HG02571 (cell line): ENCODE measurements around the gene ZC3H14.
"Not testable (repeated sequence)": the region's sequence is repeated elsewhere in the genome, so short reads cannot be mapped to it uniquely, and the experiment has no call there.

Experiments used
- ATAC-seq: cut with Tn5 transposase; IDR thresholded peaks from one replicate; pipeline ENCODE4 v1.9.1; 2021; ENCODE audit warnings: mild to moderate bottlenecking, moderate library complexity; ENCODE audit not compliant: unreplicated experiment

Gene ZC3H14, protein sequence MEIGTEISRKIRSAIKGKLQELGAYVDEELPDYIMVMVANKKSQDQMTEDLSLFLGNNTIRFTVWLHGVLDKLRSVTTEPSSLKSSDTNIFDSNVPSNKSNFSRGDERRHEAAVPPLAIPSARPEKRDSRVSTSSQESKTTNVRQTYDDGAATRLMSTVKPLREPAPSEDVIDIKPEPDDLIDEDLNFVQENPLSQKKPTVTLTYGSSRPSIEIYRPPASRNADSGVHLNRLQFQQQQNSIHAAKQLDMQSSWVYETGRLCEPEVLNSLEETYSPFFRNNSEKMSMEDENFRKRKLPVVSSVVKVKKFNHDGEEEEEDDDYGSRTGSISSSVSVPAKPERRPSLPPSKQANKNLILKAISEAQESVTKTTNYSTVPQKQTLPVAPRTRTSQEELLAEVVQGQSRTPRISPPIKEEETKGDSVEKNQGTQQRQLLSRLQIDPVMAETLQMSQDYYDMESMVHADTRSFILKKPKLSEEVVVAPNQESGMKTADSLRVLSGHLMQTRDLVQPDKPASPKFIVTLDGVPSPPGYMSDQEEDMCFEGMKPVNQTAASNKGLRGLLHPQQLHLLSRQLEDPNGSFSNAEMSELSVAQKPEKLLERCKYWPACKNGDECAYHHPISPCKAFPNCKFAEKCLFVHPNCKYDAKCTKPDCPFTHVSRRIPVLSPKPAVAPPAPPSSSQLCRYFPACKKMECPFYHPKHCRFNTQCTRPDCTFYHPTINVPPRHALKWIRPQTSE

DNA sequence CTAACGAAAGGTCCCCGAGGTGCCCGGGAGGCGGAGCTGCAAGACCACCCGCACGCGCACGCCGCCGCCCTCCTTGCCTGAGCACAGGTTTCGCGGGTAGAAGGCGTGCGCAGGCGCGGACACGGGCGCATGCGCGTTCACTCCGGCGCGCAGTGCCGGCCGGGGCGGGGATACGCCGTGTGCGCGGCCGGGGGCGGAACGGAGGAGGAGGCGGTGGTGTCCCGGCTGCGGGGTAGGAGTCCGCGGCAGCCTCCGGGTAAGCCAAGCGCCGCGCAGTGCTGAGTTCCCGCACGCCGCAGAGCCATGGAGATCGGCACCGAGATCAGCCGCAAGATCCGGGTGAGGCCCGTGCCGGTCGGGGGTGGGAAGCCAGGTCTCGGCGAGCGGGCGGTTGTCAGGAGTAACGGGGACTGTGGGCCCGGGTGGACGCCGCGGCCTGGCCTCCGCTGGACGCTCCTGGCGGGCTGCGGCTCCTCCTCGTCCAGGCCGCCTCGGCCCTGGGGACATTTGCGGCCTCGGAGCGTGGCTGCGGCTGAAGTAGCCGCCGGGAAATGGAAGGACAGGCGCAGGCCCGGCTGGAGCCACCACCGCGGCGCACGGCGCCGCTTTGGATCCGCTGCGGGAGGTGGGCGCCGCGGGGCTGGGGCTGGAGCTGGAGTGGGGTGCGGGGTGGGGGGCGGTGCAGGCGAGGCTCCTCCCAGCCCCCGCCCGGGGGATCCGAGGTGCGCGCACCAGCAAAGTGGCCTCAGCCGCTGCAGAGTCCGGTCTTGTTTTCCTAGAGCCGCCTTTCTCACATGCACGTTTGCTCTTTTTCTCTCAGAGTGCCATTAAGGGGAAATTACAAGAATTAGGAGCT lies at the start of gene ZC3H14:
Gene ZC3H14 (plus strand): TSS at position 207 of the 856 bp plus-strand sequence. CDS start 97 bp downstream, at position 304.
- ATAC-seq = peak; percentile 95

DNA sequence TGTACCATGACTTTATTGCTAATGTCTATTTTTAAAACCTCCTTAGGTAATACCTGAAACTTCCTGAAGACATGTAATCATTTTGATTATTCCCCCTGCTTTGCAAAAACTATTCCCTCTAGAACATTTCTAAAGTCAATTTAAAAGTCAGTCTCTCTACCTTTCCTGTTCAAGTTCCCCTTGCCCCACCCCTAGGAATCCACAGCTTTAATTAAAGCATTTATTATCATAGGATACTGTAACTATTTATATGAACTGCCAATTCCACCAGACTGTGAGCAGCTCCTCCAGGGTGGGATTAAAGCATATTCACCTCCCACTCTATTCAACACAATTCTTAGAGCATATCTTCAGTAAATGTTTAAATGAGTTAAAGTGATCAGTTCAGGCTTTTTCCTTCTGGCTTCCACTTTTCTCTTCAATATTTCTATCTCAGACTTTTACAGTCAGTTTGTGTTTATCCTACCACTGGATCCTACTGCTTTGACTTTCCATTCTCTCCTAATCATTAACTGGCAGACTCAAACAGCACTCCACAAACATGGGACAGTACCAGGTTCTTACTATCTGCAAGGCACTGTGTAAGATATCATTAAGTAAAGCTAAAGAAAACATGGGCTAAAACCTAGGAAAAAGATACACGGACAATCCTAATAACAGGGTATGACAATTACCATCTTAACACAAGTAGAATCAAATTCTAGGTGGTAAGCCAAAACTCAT lies 47.2 kb upstream of the ZC3H14 start:
- no peak for ATAC-seq

DNA sequence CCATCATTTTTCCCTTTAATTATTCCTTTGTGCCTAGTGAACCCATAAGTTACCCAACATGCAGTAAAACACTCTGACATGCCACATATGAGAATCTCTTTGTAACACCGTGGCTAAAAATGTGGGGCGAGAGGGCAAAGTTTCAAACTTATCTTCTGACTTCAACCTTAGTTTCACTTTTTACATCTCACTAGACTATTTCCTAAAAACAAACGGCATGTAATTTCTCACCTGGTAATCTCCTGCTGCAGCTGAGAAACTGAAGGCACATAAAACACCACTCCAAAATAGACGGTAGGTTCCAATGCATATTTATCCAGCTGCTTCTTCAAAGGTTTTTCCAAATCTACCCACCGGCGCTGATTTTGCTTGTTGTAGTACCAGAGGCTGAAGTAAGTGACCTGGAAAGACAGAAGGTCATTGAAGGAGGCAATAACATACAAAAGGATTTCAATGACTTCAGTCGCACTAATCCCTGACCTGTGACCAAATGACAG lies 45.9 kb upstream of the ZC3H14 start:
- no peak for ATAC-seq

DNA sequence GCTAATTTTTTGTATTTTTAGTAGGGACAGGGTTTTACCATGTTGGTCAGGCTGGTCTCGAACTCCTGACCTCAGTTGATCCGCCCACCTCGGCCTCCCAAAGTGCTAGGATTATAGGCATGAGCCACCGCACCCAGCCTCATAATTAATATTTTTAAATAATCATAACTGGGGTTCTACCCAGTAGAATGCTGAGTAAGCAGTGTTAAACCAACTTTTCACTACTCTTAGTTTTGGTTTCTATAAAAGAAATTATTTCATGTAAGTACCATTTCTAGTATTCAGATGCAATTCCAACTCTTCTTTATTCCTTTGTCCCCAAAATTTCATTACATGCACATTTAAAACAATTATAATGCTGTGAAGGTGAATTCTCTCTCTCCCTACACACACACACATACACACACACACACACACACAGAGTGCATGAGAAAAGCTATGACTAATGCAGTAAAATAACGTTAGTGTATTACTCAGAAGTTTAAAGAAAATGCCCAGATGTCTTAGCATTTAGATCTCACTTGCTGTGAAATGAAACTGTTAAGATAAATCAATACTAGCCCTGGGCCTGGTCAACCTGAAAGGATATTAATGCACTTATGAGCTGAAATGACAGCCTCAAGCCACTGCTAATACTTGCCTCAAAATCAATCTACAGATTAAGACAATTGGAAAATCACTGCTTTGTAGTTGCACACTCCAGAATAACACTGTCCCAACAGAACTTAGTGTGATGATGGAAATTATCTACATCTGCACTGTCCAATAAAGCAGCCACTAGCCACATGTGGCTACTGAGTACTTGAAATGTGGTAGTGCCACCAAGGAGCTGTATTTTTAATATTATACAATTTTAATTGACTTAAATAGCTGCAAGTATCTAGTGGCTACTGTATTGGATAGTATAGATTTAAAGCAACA lies 44.0 kb upstream of the ZC3H14 start:
- ATAC-seq = no peak

DNA sequence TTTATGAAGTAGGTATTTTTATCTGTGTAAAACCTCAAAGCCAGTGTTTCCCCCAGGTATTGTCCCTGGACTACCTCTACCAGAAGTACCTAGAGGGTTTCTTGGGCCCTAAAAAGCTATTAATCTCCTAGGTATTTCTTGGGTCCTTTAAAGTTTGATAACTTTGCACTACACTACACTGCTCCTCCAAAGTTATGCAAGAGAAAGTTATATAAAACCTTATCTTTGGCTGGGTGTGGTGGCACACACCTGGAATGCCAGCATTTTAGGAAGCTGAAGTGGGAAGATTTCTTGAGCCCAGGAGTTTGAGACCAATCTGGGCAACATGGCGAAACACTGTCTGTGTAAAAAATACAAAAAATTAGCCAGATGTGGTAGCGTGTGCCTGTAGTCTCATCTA lies 42.9 kb upstream of the ZC3H14 start:
- ATAC-seq = no peak

DNA sequence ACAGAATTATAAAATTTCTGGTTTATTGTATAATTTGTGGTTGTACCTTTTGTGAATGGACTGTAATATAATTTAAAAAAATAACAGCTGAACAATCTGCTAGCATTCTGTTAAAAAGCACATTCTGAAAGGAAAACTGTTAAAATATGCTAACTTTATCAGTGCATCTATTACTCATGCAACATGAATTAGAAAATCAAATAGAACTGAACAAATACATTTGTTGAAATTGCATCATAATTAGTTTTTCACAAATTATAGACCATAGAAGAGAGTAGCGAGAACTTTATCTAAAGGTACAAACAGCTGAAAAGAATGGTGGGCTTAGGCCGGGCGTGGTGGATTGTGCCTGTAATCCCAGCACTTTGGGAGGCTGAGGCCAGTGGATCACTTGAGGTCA lies 41.0 kb upstream of the ZC3H14 start:
- ATAC-seq = no peak

DNA sequence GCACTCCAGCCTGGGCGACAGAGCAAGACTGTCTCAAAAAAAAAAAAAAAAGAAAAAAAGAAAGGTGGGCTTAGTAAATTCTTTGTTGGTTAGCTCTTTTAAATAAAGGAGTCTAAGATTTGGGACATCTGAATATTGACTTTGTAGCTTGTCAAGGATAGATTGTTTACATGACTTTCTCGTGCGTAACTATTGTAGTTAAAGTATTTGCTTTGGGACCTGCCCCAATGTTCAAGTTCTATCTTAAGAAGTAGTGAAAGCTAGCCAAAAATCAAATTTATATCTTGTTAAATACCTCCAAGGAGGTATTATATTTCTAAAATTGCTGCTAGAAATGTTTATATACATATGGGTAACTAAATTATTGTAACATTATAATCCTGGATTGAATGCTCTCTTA lies 40.4 kb upstream of the ZC3H14 start:
- no peak for ATAC-seq

DNA sequence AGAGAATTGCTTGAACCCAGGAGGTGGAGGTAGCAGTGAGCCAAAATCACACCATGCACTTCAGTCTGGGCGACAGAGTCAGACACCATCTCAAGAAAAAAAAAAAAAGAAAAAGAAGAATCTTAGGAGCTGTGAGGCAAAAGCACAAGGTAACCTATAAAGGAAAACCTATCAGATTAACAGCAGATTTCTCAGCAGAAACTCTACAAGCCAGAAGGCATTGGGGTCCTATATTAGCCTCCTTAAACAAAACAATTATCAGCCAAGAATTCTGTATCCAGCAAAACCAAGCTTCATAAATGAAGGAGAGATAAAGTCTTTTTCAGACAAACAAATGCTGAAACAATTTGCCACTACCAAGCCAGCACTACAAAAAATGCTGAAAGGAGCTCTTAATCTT lies 32.9 kb upstream of the ZC3H14 start:
- not testable (repeated sequence) for ATAC-seq

DNA sequence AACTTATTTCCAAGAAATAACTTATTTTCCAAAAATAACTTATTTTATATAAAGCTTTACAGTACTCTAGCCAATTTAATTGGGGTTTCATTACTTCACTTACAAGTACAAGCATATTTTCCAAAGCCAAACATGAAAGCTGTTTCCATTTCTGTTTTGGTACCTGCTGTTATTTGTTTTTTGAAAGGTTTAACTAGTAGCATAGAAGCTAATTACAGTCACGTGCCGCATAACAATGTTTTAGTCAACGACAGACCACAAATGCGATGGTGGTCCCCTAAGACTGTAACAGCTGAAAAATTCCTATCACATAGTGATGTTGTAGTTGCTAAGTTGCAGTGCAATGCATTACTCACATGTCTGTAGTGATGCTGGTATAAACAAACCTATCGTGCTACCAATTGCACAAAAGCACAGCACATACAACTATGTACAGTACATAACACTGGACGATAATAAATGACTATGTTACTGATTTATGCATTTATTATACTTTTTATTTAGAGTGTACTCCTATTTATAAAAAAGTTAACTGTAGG lies 29.7 kb upstream of the ZC3H14 start:
- no peak for ATAC-seq

DNA sequence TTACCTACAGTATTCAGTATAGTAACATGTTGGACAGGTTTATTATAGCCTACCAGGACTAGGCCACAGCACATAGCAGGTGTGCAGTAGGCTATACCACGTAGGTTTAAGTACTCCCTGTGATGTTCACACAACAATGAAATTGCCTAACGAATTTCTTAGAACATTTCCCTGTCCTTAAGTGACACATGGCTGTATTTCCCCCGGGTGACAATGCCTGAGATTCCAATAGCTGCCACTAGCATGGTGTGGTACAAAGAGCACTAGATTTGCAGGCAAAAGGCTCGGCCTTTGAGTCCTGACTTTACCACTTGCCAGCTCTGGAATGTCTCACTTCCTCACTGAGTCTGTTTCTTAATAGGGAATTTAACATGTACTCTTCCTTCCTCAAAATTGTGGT lies 27.7 kb upstream of the ZC3H14 start:
- no peak for ATAC-seq

DNA sequence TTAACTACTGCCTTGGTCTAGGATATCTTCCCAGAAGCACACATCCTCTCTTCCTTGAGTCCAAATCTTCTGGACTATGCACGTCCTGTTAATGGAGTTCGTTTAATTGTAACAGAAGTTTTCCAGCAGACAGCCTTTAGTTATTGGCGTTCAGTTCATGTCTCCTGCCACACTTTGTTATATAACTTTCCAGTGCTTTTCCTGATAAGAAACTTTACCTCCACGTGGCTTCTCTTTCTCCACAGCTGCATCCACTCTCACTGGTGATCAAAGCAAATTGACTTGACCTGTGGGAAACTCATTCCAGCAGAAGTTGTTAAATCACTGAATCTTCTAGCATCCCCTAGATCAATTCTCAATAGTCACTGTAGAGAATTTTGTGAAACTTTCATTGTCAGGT lies 27.0 kb upstream of the ZC3H14 start:
- ATAC-seq = no peak

DNA sequence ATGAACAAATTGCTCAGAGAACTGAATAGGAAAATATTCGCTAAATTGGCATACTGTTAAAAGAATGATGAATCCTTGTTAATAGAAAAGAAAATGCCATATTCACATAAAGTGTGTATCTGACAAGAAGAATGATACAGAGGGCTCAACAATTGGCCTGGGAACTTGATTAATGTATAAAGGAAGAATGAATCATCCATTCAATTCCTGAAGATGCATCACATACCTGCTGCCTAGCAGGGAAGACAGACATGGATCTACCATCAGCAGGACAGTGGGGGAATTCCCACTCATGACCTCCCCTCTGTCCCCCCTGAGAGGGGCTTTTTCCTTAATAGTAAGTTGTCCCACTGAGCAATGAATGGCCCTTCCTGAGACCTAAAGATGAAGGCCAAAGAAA lies 21.5 kb upstream of the ZC3H14 start:
- ATAC-seq = no peak

DNA sequence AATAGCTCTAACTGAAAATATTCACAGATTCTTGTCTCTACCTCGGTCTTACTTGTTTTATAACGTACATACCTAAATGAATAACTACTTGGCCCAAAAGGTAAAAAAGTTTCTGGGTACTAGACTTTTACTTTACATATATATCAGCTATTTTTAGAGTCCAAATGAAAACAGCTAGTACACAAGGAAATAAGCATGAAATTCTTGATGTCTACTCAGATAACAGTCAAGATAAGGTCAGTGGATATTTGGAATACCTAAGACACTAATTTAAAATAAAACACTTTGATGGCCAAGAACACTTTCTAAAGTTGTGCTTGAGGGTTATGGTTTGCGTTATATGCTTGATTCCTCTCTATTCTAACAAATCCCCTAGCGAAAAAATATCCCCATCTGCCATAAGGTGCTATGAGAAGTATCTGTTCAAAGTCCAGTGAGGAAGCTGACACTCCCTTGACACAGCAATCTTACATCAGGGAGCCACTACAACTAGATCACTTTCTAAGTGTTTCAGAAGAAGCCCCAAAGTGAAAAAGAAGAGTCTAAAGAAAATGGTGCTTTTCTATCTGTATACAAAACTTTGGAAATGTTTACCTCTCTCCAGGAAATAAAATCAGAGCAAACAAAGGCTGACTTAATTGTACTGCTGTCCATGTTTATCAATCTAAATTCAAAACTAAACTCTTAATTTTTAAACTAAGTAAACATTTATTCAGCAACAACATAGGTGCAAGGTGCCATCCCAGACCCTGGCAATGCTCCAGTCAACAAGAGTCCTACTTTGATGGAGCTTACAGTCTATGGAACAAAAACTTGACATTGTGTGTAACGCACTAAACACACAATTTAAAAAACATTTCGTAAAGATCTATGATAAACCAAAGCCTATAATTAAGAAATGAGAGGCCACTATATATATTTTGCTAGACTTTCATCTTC lies 19.7 kb upstream of the ZC3H14 start:
- no peak for ATAC-seq

DNA sequence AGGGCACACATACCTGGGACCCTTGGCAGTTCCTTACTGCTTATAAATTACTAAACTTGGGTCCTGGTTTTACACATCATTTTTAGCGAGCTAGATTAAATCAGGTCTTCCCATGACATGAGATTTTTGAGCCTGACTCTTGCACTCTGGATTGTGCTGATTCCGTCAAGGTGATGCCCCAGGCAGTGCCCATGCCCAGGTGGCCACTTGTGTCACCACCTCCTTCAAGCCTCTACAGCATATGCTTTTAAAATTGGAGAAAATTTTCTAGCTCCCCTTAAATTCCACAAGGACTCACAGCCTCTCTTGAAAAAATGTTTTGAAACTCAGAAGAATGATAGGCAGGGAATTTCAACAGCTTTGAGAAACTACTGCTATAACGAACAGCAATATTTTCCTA lies 17.6 kb upstream of the ZC3H14 start:
- no peak for ATAC-seq

DNA sequence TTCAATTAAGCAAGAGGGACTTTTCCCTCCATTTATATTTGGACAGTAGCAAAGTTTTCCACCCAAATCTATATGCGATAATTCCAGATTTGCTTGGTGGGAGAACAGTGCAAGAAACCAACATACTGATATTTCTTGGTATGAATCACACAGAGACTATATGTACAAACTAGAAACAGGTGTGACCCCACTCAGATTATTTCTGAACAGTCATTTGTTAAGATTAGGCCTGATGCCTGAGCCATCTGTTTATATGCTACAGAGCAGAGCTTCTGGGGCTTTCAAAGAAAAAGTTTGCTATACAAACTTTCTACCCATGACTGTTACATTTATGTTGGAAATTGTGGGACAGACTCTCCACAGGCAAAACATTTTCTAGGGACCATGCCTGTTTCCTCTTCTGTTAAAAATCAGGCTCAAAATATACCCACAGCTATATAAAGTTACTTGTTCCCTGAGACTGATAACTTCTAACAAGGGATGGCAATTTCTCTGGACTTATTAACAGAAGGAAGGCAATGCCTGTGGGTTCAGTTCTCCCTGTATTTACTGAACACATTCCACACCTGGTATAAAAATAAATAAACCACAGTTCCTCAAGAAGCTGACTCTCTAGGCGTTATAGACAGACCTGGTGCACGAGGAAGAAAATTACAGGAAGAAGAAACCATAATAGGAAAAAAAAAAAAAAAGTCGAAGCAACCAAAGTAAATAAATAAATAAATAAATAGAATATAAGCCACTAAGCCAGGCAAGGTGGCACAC lies 16.0 kb upstream of the ZC3H14 start:
- no peak for ATAC-seq

DNA sequence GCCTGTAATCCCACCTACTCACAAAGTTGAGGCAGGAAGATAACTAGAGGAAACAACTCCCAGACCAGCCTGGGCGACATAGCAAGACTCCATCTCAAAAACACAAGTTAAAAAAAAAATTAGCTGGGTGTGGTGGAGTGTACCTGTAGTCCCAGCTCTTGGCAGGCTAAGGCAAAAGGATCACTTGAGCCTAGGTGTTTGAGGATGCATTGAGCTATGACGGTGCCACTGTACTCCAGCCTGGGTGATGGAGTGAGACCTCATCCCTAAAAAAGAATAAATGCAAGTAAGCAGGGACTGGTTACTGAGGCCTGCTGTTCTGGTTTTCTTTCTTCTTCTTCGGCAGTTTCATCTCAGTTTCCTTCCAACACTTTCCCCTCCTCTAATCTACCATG lies 15.5 kb upstream of the ZC3H14 start:
- no peak for ATAC-seq

DNA sequence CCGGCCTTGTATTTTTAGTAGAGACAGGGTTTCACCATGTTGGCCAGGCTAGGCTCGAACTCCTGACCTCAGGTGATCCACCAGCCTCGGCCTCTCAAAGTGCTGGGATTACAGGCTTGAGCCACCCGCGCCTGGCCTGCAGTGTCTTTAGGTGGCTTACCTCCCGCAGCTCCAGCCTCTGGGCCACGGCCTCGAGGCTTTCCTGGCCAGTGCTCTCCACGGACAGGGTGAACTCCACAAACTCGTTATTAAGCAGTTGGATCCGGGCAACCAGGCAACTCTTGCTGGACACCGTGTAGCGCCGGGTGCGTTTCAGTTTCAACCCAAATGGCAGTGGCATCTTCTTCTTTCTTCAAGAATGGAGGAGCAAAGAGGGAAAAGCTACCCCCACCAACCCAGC lies 12.8 kb upstream of the ZC3H14 start:
- no peak for ATAC-seq
